DOHH2 (cell line): ENCODE measurements around the gene CAMKMT.

Experiments
- H3F3A ChIP-seq: fragments of 200-600 bp; sonication (generic), shearing (Covaris generic); 2 replicates; pipeline ENCODE4 v1.6.0; 2016; ENCODE audit warnings: antibody characterized with exemption, mild to moderate bottlenecking; ENCODE audit not compliant: control insufficient read depth, insufficient read depth
- H3K27ac ChIP-seq: fragments of 200-600 bp; sonication (generic); 2 replicates; pipeline ENCODE4 v1.5.1; 2014; ENCODE audit warnings: low read depth, mild to moderate bottlenecking, low read length, moderate library complexity
- H3K27me3 ChIP-seq: fragments of 200-600 bp; sonication (generic); 2 replicates; pipeline ENCODE4 v1.6.1; 2014; ENCODE audit warnings: mild to moderate bottlenecking, low read length, mixed read lengths; ENCODE audit not compliant: control insufficient read depth
- H3K36me3 ChIP-seq: fragments of 200-600 bp; sonication (generic); 2 replicates; pipeline ENCODE4 v1.6.1; 2014; ENCODE audit warnings: mild to moderate bottlenecking, low read length, moderate library complexity, mixed read lengths; ENCODE audit not compliant: control insufficient read depth
- H3K4me1 ChIP-seq: fragments of 200-600 bp; sonication (generic); 2 replicates; pipeline ENCODE4 v1.6.1; 2014; ENCODE audit warnings: mild to moderate bottlenecking, low read length, mixed read lengths; ENCODE audit not compliant: control insufficient read depth
- H3K4me2 ChIP-seq: fragments of 200-600 bp; sonication (generic); 2 replicates; pipeline ENCODE4 v1.6.0; 2014; ENCODE audit warnings: mild to moderate bottlenecking, low read length, moderate library complexity
- H3K4me3 ChIP-seq: fragments of 200-600 bp; sonication (generic); 2 replicates; pipeline ENCODE4 v1.5.1; 2014; ENCODE audit warnings: mild to moderate bottlenecking, low read length, mixed read lengths
- H3K79me2 ChIP-seq: fragments of 200-600 bp; sonication (generic); 2 replicates; pipeline ENCODE4 v1.6.1; 2014; ENCODE audit warnings: mild to moderate bottlenecking, low read length, mixed read lengths; ENCODE audit not compliant: control insufficient read depth
- H3K9me2 ChIP-seq: fragments of 200-600 bp; sonication (generic); replicated peaks from 2 replicates; pipeline ENCODE4 v1.6.1; 2014; ENCODE audit warnings: mild to moderate bottlenecking, low read length, mixed read lengths; ENCODE audit not compliant: control insufficient read depth
- H3K9me3 ChIP-seq: fragments of 200-600 bp; sonication (generic); 2 replicates; pipeline ENCODE4 v1.6.1; 2014; ENCODE audit warnings: antibody characterized with exemption, low read length, mixed read lengths; ENCODE audit not compliant: control insufficient read depth, insufficient read depth
- H4K20me1 ChIP-seq: fragments of 200-600 bp; sonication (generic); 2 replicates; pipeline ENCODE4 v1.6.0; 2014; ENCODE audit warnings: low read depth, mild to moderate bottlenecking, antibody characterized with exemption, low read length, moderate library complexity; ENCODE audit not compliant: control insufficient read depth, insufficient read depth
- CTCF ChIP-seq: fragments of 200-600 bp; sonication (generic); IDR thresholded peaks from one replicate; pipeline ENCODE4 v1.5.1; 2014; ENCODE audit warnings: antibody characterized with exemption, mild to moderate bottlenecking, low read depth, low read length; ENCODE audit not compliant: poor library complexity, severe bottlenecking
- EZH2phosphoT487 ChIP-seq: fragments of 200-600 bp; sonication (generic); IDR thresholded peaks from 2 replicates; pipeline ENCODE4 v1.6.1; 2017; ENCODE audit warnings: borderline replicate concordance, mild to moderate bottlenecking, antibody characterized with exemption, low read length, moderate library complexity, mixed read lengths

Gene CAMKMT

GRCh38 chr2:44649381-44649780 lies 287.6 kb downstream of the CAMKMT start:
- TF ChIP-seq EZH2phosphoT487: no peak
- no peak for TF ChIP-seq CTCF
- Histone ChIP-seq H3K9me2 (no peaks in the 10 kb centered on the region), H3K4me2 (no peak overlapping the region), H3K27ac (no peak overlapping the region), H3K79me2 (no peaks in the 10 kb centered on the region), H3K9me3 (no peaks in the 10 kb centered on the region), H3K27me3 (no peaks in the 10 kb centered on the region), H3K36me3 (no peaks in the 10 kb centered on the region), H3K4me1 (no peaks in the 10 kb centered on the region), H4K20me1 (no peaks in the 10 kb centered on the region), H3K4me3 (no peak overlapping the region), H3F3A (no peaks in the 10 kb centered on the region)

GRCh38 chr2:44650796-44651195 lies 289.0 kb downstream of the CAMKMT start:
- Histone ChIP-seq H3K4me2 (no peak overlapping the region), H3K4me3 (no peak overlapping the region), H4K20me1 (no peaks in the 10 kb centered on the region), H3K4me1 (no peaks in the 10 kb centered on the region), H3K79me2 (no peaks in the 10 kb centered on the region), H3K36me3 (no peaks in the 10 kb centered on the region), H3K27ac (no peak overlapping the region), H3K27me3 (no peaks in the 10 kb centered on the region), H3F3A (no peaks in the 10 kb centered on the region), H3K9me2 (no peaks in the 10 kb centered on the region), H3K9me3 (no peaks in the 10 kb centered on the region)
- TF ChIP-seq EZH2phosphoT487: no peak
- TF ChIP-seq CTCF: no peak

- no peaks in the 10 kb centered on the region for H3K9me3 ChIP-seq
- H3K4me2 ChIP-seq: no peak overlapping the region
- no peak overlapping the region for H3K27ac ChIP-seq
These were observed 290.2 kb downstream of the CAMKMT start for GRCh38 chr2:44651974-44652373.

More at GRCh38 chr2:44651974-44652373, 290.2 kb downstream of the CAMKMT start:
- Histone ChIP-seq H3K4me3 (no peak overlapping the region), H3K9me2 (no peaks in the 10 kb centered on the region), H4K20me1 (no peaks in the 10 kb centered on the region), H3F3A (no peaks in the 10 kb centered on the region), H3K27me3 (no peaks in the 10 kb centered on the region), H3K4me1 (no peaks in the 10 kb centered on the region), H3K36me3 (no peaks in the 10 kb centered on the region), H3K79me2 (no peaks in the 10 kb centered on the region)
- TF ChIP-seq EZH2phosphoT487 (no peak), CTCF (no peak)
